Neural cell (in vitro differentiated cells): ENCODE measurements around the gene ACCSL. TPM values are rescaled to one million over a fixed set of nuclear protein-coding genes. Genes with fewer than 3 reads are reported as not detected.

ENCODE experiments used
- H2AFZ ChIP-seq: fragments of 200-600, 300-800 bp; sonication (generic), shearing (Covaris generic); 2 replicates; pipeline ENCODE4 v1.6.0; 2014; ENCODE audit warnings: low read depth, mild to moderate bottlenecking, antibody characterized with exemption, low read length, moderate library complexity
- H3F3A ChIP-seq: fragments of 200-600 bp; shearing (Covaris generic); 2 replicates; pipeline ENCODE4 v1.6.1; 2016; ENCODE audit warnings: mild to moderate bottlenecking, moderate library complexity, mixed read lengths, antibody characterized with exemption, low read length; ENCODE audit not compliant: insufficient read depth, poor library complexity, severe bottlenecking
- H3K27ac ChIP-seq: fragments of 200-600, 300-800 bp; sonication (generic), shearing (Covaris generic); 2 replicates; pipeline ENCODE4 v1.5.1; 2014; ENCODE audit warnings: mild to moderate bottlenecking, low read length, moderate library complexity
- H3K27me3 ChIP-seq: fragments of 300-800, 200-600 bp; sonication (generic), shearing (Covaris generic); 2 replicates; pipeline ENCODE4 v1.6.0; 2014; ENCODE audit warnings: mild to moderate bottlenecking, low read depth, low read length, moderate library complexity; ENCODE audit not compliant: insufficient read depth
- H3K36me3 ChIP-seq: fragments of 300-800, 200-600 bp; sonication (generic), shearing (Covaris generic); 2 replicates; pipeline ENCODE4 v1.5.1; 2014; ENCODE audit warnings: mild to moderate bottlenecking, antibody characterized with exemption, low read length, moderate library complexity; ENCODE audit not compliant: insufficient read depth
- H3K4me2 ChIP-seq: fragments of 300-800, 200-600 bp; sonication (generic), shearing (Covaris generic); 2 replicates; pipeline ENCODE4 v1.6.0; 2014; ENCODE audit warnings: mild to moderate bottlenecking, low read length
- H3K4me3 ChIP-seq: fragments of 300-800, 200-600 bp; sonication (generic), shearing (Covaris generic); 2 replicates; pipeline ENCODE4 v1.5.1; 2014; ENCODE audit warnings: mild to moderate bottlenecking, low read length, moderate library complexity
- H3K79me2 ChIP-seq: fragments of 200-600 bp; shearing (Covaris generic); replicated peaks from 2 replicates; pipeline ENCODE4 v1.6.0; 2014; ENCODE audit warnings: mild to moderate bottlenecking, low read length, moderate library complexity; ENCODE audit not compliant: insufficient read depth
- H3K9ac ChIP-seq: fragments of 300-800, 200-600 bp; sonication (generic), shearing (Covaris generic); 2 replicates; pipeline ENCODE4 v1.6.1; 2016; ENCODE audit warnings: mild to moderate bottlenecking, low read length, mixed read lengths
- H3K9me2 ChIP-seq: fragments of 200-600 bp; shearing (Covaris generic); 2 replicates; pipeline ENCODE4 v1.6.1; 2016; ENCODE audit warnings: mild to moderate bottlenecking, low read length, mixed read lengths; ENCODE audit not compliant: insufficient read depth
- H3K9me3 ChIP-seq: fragments of 200-600, 300-800 bp; sonication (generic), shearing (Covaris generic); 2 replicates; pipeline ENCODE4 v1.6.1; 2016; ENCODE audit warnings: mild to moderate bottlenecking, mixed run types, low read length, moderate library complexity, mixed read lengths
- H4K20me1 ChIP-seq: fragments of 200-600 bp; shearing (Covaris generic); 2 replicates; pipeline ENCODE4 v1.6.1; 2016; ENCODE audit warnings: mild to moderate bottlenecking, mixed run types; ENCODE audit not compliant: insufficient read depth
- CTCF ChIP-seq: fragments of 450-650 bp; IDR thresholded peaks from 2 replicates; pipeline ENCODE4 v1.5.1; 2014; ENCODE audit warnings: antibody characterized with exemption, mild to moderate bottlenecking, moderate library complexity; ENCODE audit not compliant: poor library complexity, severe bottlenecking
- EP300 ChIP-seq: fragments of 450-650 bp; conservative IDR thresholded peaks from 2 replicates; pipeline ENCODE4 v1.6.1; 2014; ENCODE audit warnings: antibody characterized with exemption, mild to moderate bottlenecking, moderate library complexity; ENCODE audit not compliant: poor library complexity, severe bottlenecking
- EZH2 ChIP-seq: fragments of 200-600, 300-800 bp; shearing (Covaris generic), sonication (generic); IDR thresholded peaks from 2 replicates; pipeline ENCODE4 v1.6.1; 2014; ENCODE audit warnings: antibody characterized with exemption, low read length, borderline replicate concordance, mild to moderate bottlenecking; ENCODE audit not compliant: insufficient read depth, poor library complexity, severe bottlenecking
- MXI1 ChIP-seq: fragments of 450-650 bp; conservative IDR thresholded peaks from 2 replicates; pipeline ENCODE4 v1.6.1; 2014; ENCODE audit warnings: antibody characterized with exemption, mild to moderate bottlenecking; ENCODE audit not compliant: poor library complexity, severe bottlenecking
- POLR2AphosphoS5 ChIP-seq: IDR thresholded peaks from 2 replicates; pipeline ENCODE4 v1.6.1; 2012
- RAD21 ChIP-seq: fragments of 450-650 bp; conservative IDR thresholded peaks from 2 replicates; pipeline ENCODE4 v1.6.1; 2014; ENCODE audit warnings: antibody characterized with exemption, mild to moderate bottlenecking, moderate library complexity
- SMC3 ChIP-seq: fragments of 450-650 bp; conservative IDR thresholded peaks from 2 replicates; pipeline ENCODE4 v1.6.1; 2014; ENCODE audit warnings: antibody characterized with exemption, mild to moderate bottlenecking, moderate library complexity; ENCODE audit not compliant: poor library complexity
- TAF1 ChIP-seq: IDR thresholded peaks from 2 replicates; pipeline ENCODE4 v1.6.1; 2012; ENCODE audit warnings: low read depth
- polyA plus RNA-seq: library from polyadenylated mRNA; depleted of rRNA; stranded (reverse); fragments of >200 nt; gene quantifications from 2 replicates; pipeline ENCODE4 v1.2.3, GENCODE V29; 2014

Gene ACCSL
- polyA plus RNA-seq, 1 donor from 2014 or later: not detected

GRCh38 chr11:44067266-44067665 lies 19.5 kb downstream of the ACCSL start:
- H3K4me2 ChIP-seq: no peak overlapping the region
- no peaks in the 10 kb centered on the region for H3K9me3 ChIP-seq
- H3F3A ChIP-seq: no peaks in the 10 kb centered on the region
- H3K79me2 ChIP-seq: no peaks in the 10 kb centered on the region
- no peak overlapping the region for H3K4me3 ChIP-seq
- H4K20me1 ChIP-seq: no peaks in the 10 kb centered on the region
- no peak overlapping the region for H3K9ac ChIP-seq
- H2AFZ ChIP-seq: no peak overlapping the region
- H3K27me3 ChIP-seq: peaks cover 13% of the 10 kb centered on the region
- no peaks in the 10 kb centered on the region for H3K9me2 ChIP-seq
- no peak for TF ChIP-seq TAF1
- no peak for TF ChIP-seq SMC3
- TF ChIP-seq POLR2AphosphoS5: no peak
- TF ChIP-seq EP300: no peak
- no peak for TF ChIP-seq RAD21
- H3K27ac ChIP-seq: no peak overlapping the region
- H3K36me3 ChIP-seq: no peaks in the 10 kb centered on the region

- H3K4me3 ChIP-seq: no peak overlapping the region
- peaks cover 13% of the 10 kb centered on the region for H3K27me3 ChIP-seq
- TF ChIP-seq POLR2AphosphoS5: no peak
- no peak for TF ChIP-seq SMC3
- no peak for TF ChIP-seq MXI1
- no peak for TF ChIP-seq CTCF
- TF ChIP-seq EZH2: no peak
- no peak for TF ChIP-seq TAF1
- H3F3A ChIP-seq: no peaks in the 10 kb centered on the region
- H3K79me2 ChIP-seq: no peaks in the 10 kb centered on the region
- no peak overlapping the region for H2AFZ ChIP-seq
- H3K27ac ChIP-seq: no peak overlapping the region
- no peaks in the 10 kb centered on the region for H3K36me3 ChIP-seq
- H3K9me2 ChIP-seq: no peaks in the 10 kb centered on the region
- H3K4me2 ChIP-seq: no peak overlapping the region
- no peaks in the 10 kb centered on the region for H4K20me1 ChIP-seq
- no peak overlapping the region for H3K9ac ChIP-seq
- H3K9me3 ChIP-seq: no peaks in the 10 kb centered on the region
These were observed 20.4 kb downstream of the ACCSL start for GRCh38 chr11:44068180-44068579.

GRCh38 chr11:44071157-44071556 lies 23.4 kb downstream of the ACCSL start:
- Histone ChIP-seq H3K27ac (no peak overlapping the region), H3K9ac (no peak overlapping the region), H3K27me3 (peaks cover 5% of the 10 kb centered on the region), H2AFZ (no peak overlapping the region), H3F3A (no peaks in the 10 kb centered on the region), H3K9me2 (no peaks in the 10 kb centered on the region), H3K9me3 (no peaks in the 10 kb centered on the region), H3K4me3 (no peak overlapping the region), H3K36me3 (no peaks in the 10 kb centered on the region), H4K20me1 (no peaks in the 10 kb centered on the region), H3K4me2 (no peak overlapping the region), H3K79me2 (no peaks in the 10 kb centered on the region)
- no peak for TF ChIP-seq TAF1
- no peak for TF ChIP-seq EP300
- no peak for TF ChIP-seq POLR2AphosphoS5
- no peak for TF ChIP-seq RAD21
- TF ChIP-seq SMC3: no peak
- TF ChIP-seq MXI1: no peak
- TF ChIP-seq EZH2: no peak
